Vagina (tissue), 2 donors: ENCODE data around the gene DKK2. TPM values are rescaled to one million over a fixed set of nuclear protein-coding genes. Genes with fewer than 3 reads are reported as not detected.

Source experiments
- DNase-seq, 2 donors: peaks; one replicate each; pipeline ENCODE4 v3.0.0-alpha.2; 2017; ENCODE audit errors: extremely low spot score in 2 of 2
- H3K27ac ChIP-seq: fragments of 200-600 bp; sonication (generic); one replicate; pipeline ENCODE4 v1.5.1; 2019
- H3K27me3 ChIP-seq: fragments of 200-600 bp; sonication (generic); one replicate; pipeline ENCODE4 v1.5.1; 2019
- H3K36me3 ChIP-seq, 2 donors: fragments of 200-600 bp; sonication (generic); one replicate each; pipeline ENCODE4 v1.5.1; 2017 to 2019
- H3K4me1 ChIP-seq: fragments of 200-600 bp; sonication (generic); one replicate; pipeline ENCODE4 v1.5.1; 2019
- H3K4me3 ChIP-seq, 2 donors: fragments of 200-600 bp; sonication (generic); 1 replicate in 1 of 2; 2 replicates in 1 of 2; pipeline ENCODE4 v1.5.1; 2016 to 2019
- H3K9me3 ChIP-seq: fragments of 200-600 bp; sonication (generic); one replicate; pipeline ENCODE4 v1.5.1; 2019
- CTCF ChIP-seq, 3 experiments: fragments of 450-650 bp in 2 of 3; fragments of 200-600 bp in 1 of 3; sonication (generic) in 1 of 3; IDR thresholded peaks; one replicate each; pipeline ENCODE4 v1.5.1; 2017 to 2019; ENCODE audit warnings: antibody characterized with exemption in 3 of 3, mild to moderate bottlenecking in 2 of 3, moderate library complexity in 2 of 3
- POLR2A ChIP-seq, 2 donors: fragments of 450-650 bp; IDR thresholded peaks; one replicate each; pipeline ENCODE4 v1.6.1; 2017; ENCODE audit warnings: antibody characterized with exemption in 2 of 2, mild to moderate bottlenecking in 2 of 2, moderate library complexity in 2 of 2
- POLR2AphosphoS5 ChIP-seq, 2 donors: sonication (generic); formaldehyde crosslinking; IDR thresholded peaks; one replicate each; pipeline ENCODE4 v1.9.0; 2017; ENCODE audit warnings: antibody characterized with exemption in 2 of 2, mild to moderate bottlenecking in 2 of 2, low read depth in 1 of 2; ENCODE audit not compliant: insufficient read depth in 1 of 2
- intact Hi-C: fragments of 100-400 bp; cut with DNase I; formaldehyde crosslinking; loops from one replicate; pipeline ENCODE4 v1.15.1; 2023
- total RNA-seq: library from RNA; depleted of rRNA; stranded (reverse); fragments of >200 nt; gene quantifications from one replicate; pipeline ENCODE4 v1.2.3, GENCODE V29; 2016

DKK2 gene
- total RNA-seq, 1 donor from 2014 or later: 0.49 TPM

DNA sequence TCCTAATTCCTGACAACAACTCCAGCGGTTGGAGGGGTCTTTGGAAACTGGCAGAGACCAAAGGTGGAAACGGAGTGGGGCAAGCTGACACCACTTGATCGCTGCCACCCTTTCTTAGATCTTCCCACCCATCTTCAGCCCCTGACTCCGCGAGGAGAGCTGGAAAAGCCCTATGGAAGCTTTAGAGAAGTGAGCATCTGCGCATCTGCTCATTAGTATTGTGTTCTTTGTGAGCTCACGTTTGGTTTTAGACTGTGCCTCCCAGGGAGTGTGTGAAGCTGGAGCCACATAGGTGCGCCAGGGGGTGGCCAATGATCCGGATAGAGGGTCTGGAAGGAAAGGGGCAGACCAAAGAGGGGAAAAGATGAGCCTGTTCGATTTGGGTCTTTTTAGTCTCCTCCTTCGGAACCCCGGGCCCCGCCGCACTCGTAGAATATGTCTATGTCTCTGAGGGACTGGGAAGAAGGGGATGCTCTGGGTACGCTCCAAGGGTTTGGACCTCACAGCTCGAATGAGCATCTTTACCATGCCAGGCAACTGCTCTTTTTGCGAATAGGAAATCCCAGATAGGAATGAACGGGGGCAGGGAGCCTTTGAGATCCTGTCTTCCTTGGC, 578 bp upstream of the DKK2 start:
- no peaks in the 10 kb centered on the region for H3K36me3 ChIP-seq
- H3K27me3 ChIP-seq: no peaks in the 10 kb centered on the region
- H3K4me3 ChIP-seq: peak overlapping the region; percentile 25 to 44
- TF ChIP-seq POLR2AphosphoS5 (IDR thresholded peaks at IDR 0.05; ENCODE audit: insufficient read depth in 1 of 2, low read depth in 1 of 2) (no peak), CTCF (IDR thresholded peaks at IDR 0.05) (no peak), POLR2A (IDR thresholded peaks at IDR 0.05) (no peak)
- intact Hi-C loops: no loop called here
- H3K27ac ChIP-seq: no peak overlapping the region
- no peaks in the 10 kb centered on the region for H3K9me3 ChIP-seq
- H3K4me1 ChIP-seq: peaks cover 29% of the 10 kb centered on the region
- no peak for DNase-seq

GRCh38 chr4:107034996-107035818, 906 bp downstream of the DKK2 start:
- no peaks in the 10 kb centered on the region for H3K9me3 ChIP-seq
- no peak for DNase-seq
- peak overlapping the region; percentile 25 to 44 for H3K4me3 ChIP-seq
- TF ChIP-seq POLR2A (IDR thresholded peaks at IDR 0.05) (no peak), POLR2AphosphoS5 (IDR thresholded peaks at IDR 0.05; ENCODE audit: insufficient read depth in 1 of 2, low read depth in 1 of 2) (no peak), CTCF (IDR thresholded peaks at IDR 0.05) (no peak)
- no peaks in the 10 kb centered on the region for H3K27me3 ChIP-seq
- no peaks in the 10 kb centered on the region for H3K36me3 ChIP-seq
- intact Hi-C loops: no loop called here
- H3K27ac ChIP-seq: no peak overlapping the region
- peaks cover 29% of the 10 kb centered on the region for H3K4me1 ChIP-seq

DNA sequence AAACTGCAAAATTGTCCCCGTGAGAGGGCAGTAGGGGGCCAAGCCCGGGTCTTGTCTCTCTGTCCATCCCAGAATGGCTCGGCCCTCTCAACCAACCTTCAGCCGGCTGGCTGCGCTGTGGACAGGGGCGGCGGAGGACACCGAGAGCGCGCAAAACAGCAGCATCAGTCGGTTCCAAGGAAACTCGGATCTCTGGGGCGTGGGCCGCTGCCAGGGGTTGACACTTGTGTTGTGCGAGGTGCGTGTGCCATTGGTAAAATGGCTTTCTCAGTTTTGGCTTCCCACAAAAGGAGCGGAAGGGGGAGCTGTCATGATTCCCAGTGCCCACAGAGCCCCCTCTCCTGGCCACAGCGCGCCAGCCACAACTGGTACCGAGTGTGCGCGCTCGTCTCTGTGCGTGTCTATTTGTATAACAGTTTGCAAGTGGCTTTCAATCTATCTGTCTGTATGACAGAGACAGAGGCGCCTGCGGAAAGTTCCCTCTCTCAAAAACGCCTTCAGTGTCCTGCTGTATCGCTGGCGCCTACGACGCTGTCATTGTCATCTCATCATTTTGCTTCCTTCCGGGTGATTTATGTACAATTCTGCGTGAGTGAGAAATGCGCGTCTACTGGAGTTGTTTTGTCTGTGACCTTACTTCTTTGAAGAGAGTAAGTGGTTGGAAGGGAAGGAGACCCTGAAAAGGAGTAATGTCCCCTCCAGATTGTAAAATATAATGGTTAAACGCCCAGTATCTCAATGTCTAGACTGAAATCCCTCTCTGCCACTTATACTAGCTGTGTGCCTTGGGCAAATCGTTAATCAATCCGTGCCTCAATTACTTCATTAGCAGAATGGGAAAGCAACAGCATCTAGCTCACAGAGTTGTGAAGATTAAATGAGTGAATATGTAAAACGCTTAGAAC, 1.8 kb downstream of the DKK2 start:
- no peak for DNase-seq
- peaks cover 29% of the 10 kb centered on the region for H3K4me1 ChIP-seq
- intact Hi-C loops: no loop called here
- H3K27ac ChIP-seq: no peak overlapping the region
- no peaks in the 10 kb centered on the region for H3K9me3 ChIP-seq
- H3K27me3 ChIP-seq: no peaks in the 10 kb centered on the region
- H3K36me3 ChIP-seq: no peaks in the 10 kb centered on the region
- H3K4me3 ChIP-seq: peak overlapping the region; percentile 25 to 28
- TF ChIP-seq POLR2A (IDR thresholded peaks at IDR 0.05): no peak
- TF ChIP-seq CTCF (IDR thresholded peaks at IDR 0.05): no peak
- no peak for TF ChIP-seq POLR2AphosphoS5 (IDR thresholded peaks at IDR 0.05; ENCODE audit: insufficient read depth in 1 of 2, low read depth in 1 of 2)

- TF ChIP-seq POLR2A (IDR thresholded peaks at IDR 0.05) (no peak), CTCF (IDR thresholded peaks at IDR 0.05) (no peak), POLR2AphosphoS5 (IDR thresholded peaks at IDR 0.05; ENCODE audit: insufficient read depth in 1 of 2, low read depth in 1 of 2) (no peak)
- intact Hi-C loops: no loop called here
- H3K9me3 ChIP-seq: no peaks in the 10 kb centered on the region
Observed at GRCh38 chr4:107027379-107027778, 8.7 kb downstream of the DKK2 start.

More at GRCh38 chr4:107027379-107027778, 8.7 kb downstream of the DKK2 start:
- Histone ChIP-seq H3K27ac (no peak overlapping the region), H3K27me3 (no peaks in the 10 kb centered on the region), H3K36me3 (no peaks in the 10 kb centered on the region), H3K4me3 (no peak overlapping the region), H3K4me1 (no peaks in the 10 kb centered on the region)
- no peak for DNase-seq
